OCI-LY3 (cell line): ENCODE measurements around the gene NAPB.

ENCODE experiments used
- H2AFZ ChIP-seq: fragments of 200-600, 300-600 bp; shearing (Covaris generic); 2 replicates; pipeline ENCODE4 v1.6.0; 2014; ENCODE audit warnings: antibody characterized with exemption, low read depth, low read length
- H3K27ac ChIP-seq: fragments of 200-600, 300-600 bp; sonication (generic); 2 replicates; pipeline ENCODE4 v1.5.1; 2014; ENCODE audit warnings: mild to moderate bottlenecking, low read length, moderate library complexity, mixed read lengths
- H3K27me3 ChIP-seq: fragments of 200-600, 300-600 bp; sonication (generic); 2 replicates; pipeline ENCODE4 v1.6.1; 2014; ENCODE audit warnings: low read depth, low read length, mixed read lengths
- H3K36me3 ChIP-seq: fragments of 200-600, 300-600 bp; sonication (generic); replicated peaks from 2 replicates; pipeline ENCODE3; 2014; ENCODE audit warnings: low read depth, low read length, mixed read lengths
- H3K4me1 ChIP-seq: fragments of 300-600, 200-600 bp; sonication (generic); 2 replicates; pipeline ENCODE4 v1.6.1; 2014; ENCODE audit warnings: low read length, mixed read lengths
- H3K4me2 ChIP-seq: fragments of 200-600, 300-600 bp; sonication (generic); 2 replicates; pipeline ENCODE4 v1.6.1; 2014; ENCODE audit warnings: low read length, mixed read lengths
- H3K4me3 ChIP-seq: fragments of 300-600, 200-600 bp; sonication (generic); 2 replicates; pipeline ENCODE4 v1.5.1; 2014; ENCODE audit warnings: antibody characterized with exemption, mild to moderate bottlenecking, low read length, moderate library complexity
- H3K79me2 ChIP-seq: fragments of 300-600, 200-600 bp; shearing (Covaris generic); 2 replicates; pipeline ENCODE4 v1.6.1; 2014; ENCODE audit warnings: mild to moderate bottlenecking, low read length, mixed read lengths
- H3K9ac ChIP-seq: fragments of 300-600, 200-600 bp; shearing (Covaris generic); 2 replicates; pipeline ENCODE4 v1.6.0; 2014; ENCODE audit warnings: mild to moderate bottlenecking, low read length, moderate library complexity
- H3K9me3 ChIP-seq: fragments of 200-600, 300-600 bp; shearing (Covaris generic); 2 replicates; pipeline ENCODE4 v1.6.1; 2014; ENCODE audit warnings: low read length, mixed read lengths; ENCODE audit not compliant: insufficient read depth
- H4K20me1 ChIP-seq: fragments of 200-600, 300-600 bp; sonication (generic); 2 replicates; pipeline ENCODE4 v1.6.1; 2016; ENCODE audit warnings: low read length, mixed read lengths; ENCODE audit not compliant: insufficient read depth
- EZH2phosphoT487 ChIP-seq: fragments of 200-600 bp; shearing (Covaris generic); IDR thresholded peaks from 2 replicates; pipeline ENCODE4 v1.6.1; 2018; ENCODE audit warnings: antibody characterized with exemption, mixed run types, low read depth
- TF ChIP-seq, protein P1 (sequence below): fragments of 200-600, 300-600 bp; sonication (generic); IDR thresholded peaks from 2 replicates; pipeline ENCODE4 v1.5.1; 2014; ENCODE audit warnings: antibody characterized with exemption, low read length, low read depth

Gene NAPB

DNA sequence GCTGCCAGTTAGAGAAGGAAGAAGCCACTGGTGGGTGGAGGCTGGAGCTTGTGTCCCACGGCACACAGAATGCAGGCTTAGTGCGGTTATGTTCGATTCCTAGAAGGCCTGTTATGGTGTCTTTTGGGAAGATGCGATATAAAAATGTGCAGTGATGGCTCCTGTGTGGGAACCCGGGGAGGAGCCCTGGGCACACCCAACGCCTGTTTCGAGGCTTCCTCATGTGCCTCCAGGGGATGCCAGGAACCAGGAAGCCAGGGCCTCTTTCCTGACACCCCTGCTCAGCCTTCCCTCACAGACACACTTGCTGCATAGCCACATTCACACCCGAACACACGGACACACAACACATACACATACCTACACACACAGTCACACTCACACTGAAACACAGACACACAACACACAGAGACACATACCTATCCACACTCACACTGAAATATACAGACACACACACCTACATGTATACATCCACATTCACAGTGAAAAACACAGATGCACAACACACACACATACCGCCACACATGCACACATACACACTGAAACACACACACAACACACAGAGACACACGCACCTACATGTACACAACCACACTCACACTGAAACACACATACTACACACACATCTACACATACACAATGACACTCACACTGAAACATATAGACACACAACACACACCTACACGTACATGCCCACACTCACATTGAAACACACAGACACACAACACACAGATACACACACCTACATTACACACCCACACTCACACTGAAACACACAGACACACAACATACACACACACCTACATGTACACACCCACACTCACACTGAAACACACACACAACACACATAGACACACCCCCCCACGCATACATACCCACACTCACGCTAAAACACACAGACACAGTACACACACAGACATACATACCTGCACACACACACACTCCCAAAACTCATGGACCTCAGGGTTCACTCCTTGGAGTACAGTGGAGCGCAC is 32.6 kb upstream of the NAPB start:
- H3K4me1 ChIP-seq, result peaks cover 10% of the 10 kb centered on the region
- no peak for TF ChIP-seq EZH2phosphoT487
- TF ChIP-seq, protein P1, sequence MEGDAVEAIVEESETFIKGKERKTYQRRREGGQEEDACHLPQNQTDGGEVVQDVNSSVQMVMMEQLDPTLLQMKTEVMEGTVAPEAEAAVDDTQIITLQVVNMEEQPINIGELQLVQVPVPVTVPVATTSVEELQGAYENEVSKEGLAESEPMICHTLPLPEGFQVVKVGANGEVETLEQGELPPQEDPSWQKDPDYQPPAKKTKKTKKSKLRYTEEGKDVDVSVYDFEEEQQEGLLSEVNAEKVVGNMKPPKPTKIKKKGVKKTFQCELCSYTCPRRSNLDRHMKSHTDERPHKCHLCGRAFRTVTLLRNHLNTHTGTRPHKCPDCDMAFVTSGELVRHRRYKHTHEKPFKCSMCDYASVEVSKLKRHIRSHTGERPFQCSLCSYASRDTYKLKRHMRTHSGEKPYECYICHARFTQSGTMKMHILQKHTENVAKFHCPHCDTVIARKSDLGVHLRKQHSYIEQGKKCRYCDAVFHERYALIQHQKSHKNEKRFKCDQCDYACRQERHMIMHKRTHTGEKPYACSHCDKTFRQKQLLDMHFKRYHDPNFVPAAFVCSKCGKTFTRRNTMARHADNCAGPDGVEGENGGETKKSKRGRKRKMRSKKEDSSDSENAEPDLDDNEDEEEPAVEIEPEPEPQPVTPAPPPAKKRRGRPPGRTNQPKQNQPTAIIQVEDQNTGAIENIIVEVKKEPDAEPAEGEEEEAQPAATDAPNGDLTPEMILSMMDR, result no peak
- no peaks in the 10 kb centered on the region for H3K36me3 ChIP-seq
- H3K9ac ChIP-seq, result no peak overlapping the region
- no peak overlapping the region for H2AFZ ChIP-seq
- H3K9me3 ChIP-seq, result no peaks in the 10 kb centered on the region
- no peaks in the 10 kb centered on the region for H4K20me1 ChIP-seq
- H3K27ac ChIP-seq, result no peak overlapping the region
- no peak overlapping the region for H3K4me3 ChIP-seq
- H3K4me2 ChIP-seq, result no peak overlapping the region
- 0 out of 2 replicates have a peak, but pooled peaks cover 5% of the 10 kb centered on the region for H3K27me3 ChIP-seq
- H3K79me2 ChIP-seq, result no peaks in the 10 kb centered on the region

DNA sequence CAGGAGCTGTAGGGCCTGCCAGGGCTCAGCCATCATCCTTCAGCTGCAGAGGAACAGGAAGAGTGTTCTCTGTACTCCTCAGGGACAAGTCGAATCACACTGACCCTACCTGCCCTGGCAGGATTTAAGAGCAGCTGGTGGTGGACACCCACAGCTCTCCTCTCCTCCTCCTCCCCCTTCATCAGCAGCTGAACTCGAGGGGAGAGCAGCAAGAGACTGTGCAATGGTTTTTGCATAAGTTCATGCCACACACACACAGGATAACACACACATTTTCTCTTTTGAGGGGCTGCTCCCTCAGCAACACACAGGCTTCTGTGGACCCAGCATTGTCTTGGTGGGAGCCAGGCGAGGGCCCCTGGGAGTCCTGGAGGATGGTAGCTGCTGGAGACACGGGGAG is 31.5 kb upstream of the NAPB start, which contains the start of gene CST11:
Gene CST11 (minus strand): TSS at position 101 of the 400 bp plus-strand sequence. CDS start 65 bp downstream, at position 36.
- Histone ChIP-seq H3K4me1 (peaks cover 10% of the 10 kb centered on the region), H3K4me2 (no peak within 1 kb of the TSS), H3K9ac (no peak within 1 kb of the TSS), H3K27ac (no peak within 1 kb of the TSS), H2AFZ (no peak within 1 kb of the TSS), H3K4me3 (no peak within 1 kb of the TSS), H4K20me1 (no peaks in the 10 kb centered on the region), H3K27me3 (0 out of 2 replicates have a peak, but pooled peaks cover 3% of the 10 kb centered on the region), H3K79me2 (no peaks in the 10 kb centered on the region), H3K9me3 (no peaks in the 10 kb centered on the region), H3K36me3 (no peaks in the 10 kb centered on the region)
- TF ChIP-seq, protein P1, result no peak
- no peak for TF ChIP-seq EZH2phosphoT487

DNA sequence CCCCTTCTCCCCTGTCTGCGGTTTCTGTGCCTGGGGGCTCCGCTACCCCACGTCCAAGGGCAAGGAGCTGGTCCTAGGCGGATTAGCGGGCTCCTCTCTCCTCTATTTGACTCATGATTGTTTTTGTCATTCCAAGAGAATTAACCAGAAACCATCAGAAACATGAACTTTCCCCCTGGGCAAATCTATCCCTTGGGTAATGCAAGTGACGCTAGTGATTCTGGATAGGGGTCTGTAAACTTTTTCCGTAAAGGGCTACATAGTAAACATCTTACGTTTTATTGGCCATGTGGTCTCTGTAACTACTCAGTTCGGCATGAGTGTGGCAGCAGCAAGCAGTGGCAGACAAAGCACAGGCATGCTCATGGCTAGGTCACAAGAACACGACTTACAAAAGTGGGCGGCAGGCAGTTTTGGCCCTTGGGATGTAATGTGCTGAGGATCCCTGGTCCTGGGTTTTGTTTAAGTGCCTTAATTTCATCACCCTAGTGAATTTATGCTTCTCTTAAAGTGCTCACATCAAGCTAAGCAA is 30.7 kb upstream of the NAPB start:
- TF ChIP-seq, protein P1, result no peak
- TF ChIP-seq EZH2phosphoT487, result no peak
- no peaks in the 10 kb centered on the region for H3K27me3 ChIP-seq
- no peak overlapping the region for H3K9ac ChIP-seq
- no peaks in the 10 kb centered on the region for H3K79me2 ChIP-seq
- H3K4me2 ChIP-seq, result no peak overlapping the region
- H3K4me3 ChIP-seq, result no peak overlapping the region
- H3K4me1 ChIP-seq, result peaks cover 10% of the 10 kb centered on the region
- H2AFZ ChIP-seq, result no peak overlapping the region
- H4K20me1 ChIP-seq, result no peaks in the 10 kb centered on the region
- H3K27ac ChIP-seq, result no peak overlapping the region
- H3K36me3 ChIP-seq, result no peaks in the 10 kb centered on the region
- no peaks in the 10 kb centered on the region for H3K9me3 ChIP-seq

DNA sequence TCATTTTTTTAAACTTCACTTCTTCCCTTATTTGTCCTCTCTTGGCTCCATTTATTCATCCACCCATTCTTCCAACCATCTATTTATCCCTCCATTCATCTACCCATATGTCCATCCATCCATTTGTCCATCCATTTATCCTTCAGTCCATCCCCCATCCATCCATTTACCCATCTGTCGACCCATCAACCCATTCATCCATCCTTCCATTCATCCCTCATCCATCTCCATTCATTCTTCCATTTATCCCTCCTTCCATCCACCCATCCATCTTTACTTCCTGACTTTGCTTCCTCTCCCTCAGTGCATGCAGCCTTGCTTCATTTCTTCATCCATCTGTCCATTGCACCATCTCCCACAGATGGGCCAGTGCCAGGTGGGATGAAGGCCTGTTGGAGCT is 29.6 kb upstream of the NAPB start:
- TF ChIP-seq EZH2phosphoT487, result no peak
- TF ChIP-seq, protein P1, result no peak

More for the DNA sequence above, 29.6 kb upstream of the NAPB start:
- Histone ChIP-seq H3K9me3 (no peaks in the 10 kb centered on the region), H3K4me2 (no peak overlapping the region), H4K20me1 (no peaks in the 10 kb centered on the region), H3K36me3 (no peaks in the 10 kb centered on the region), H3K9ac (no peak overlapping the region), H3K27ac (no peak overlapping the region), H3K79me2 (no peaks in the 10 kb centered on the region), H3K4me1 (peaks cover 10% of the 10 kb centered on the region), H3K4me3 (no peak overlapping the region), H2AFZ (no peak overlapping the region), H3K27me3 (no peaks in the 10 kb centered on the region)
